GM23338 (cell line): ENCODE data around the gene SEMA4A. TPM values are rescaled to one million over a fixed set of nuclear protein-coding genes. Genes with fewer than 3 reads are reported as not detected.
"Not testable (repeated sequence)": the region's sequence is repeated elsewhere in the genome, so short reads cannot be mapped to it uniquely, and the experiment has no call there.

Experiments
- ATAC-seq: fragments of 200-7000 bp; cut with Tn5 transposase; 3 replicates; pipeline ENCODE4 v1.9.1; 2020
- DNase-seq: peaks from one replicate; pipeline ENCODE4 v3.0.0-alpha.2; 2015; ENCODE audit warnings: low spot score
- H2AFZ ChIP-seq: fragments of 200-600 bp; sonication (generic); 2 replicates; pipeline ENCODE4 v1.8.0; 2016; ENCODE audit warnings: antibody characterized with exemption, mild to moderate bottlenecking, moderate library complexity
- H3F3A ChIP-seq: fragments of 200-600 bp; sonication (generic); replicated peaks from 2 replicates; pipeline ENCODE4 v1.8.0; 2017; ENCODE audit warnings: antibody characterized with exemption, mixed run types, low read depth
- H3K27ac ChIP-seq: fragments of 200-600 bp; sonication (generic); 2 replicates; pipeline ENCODE4 v1.6.1; 2016; ENCODE audit warnings: low read depth
- H3K27me3 ChIP-seq: fragments of 200-600 bp; sonication (generic); 2 replicates; pipeline ENCODE4 v1.8.0; 2016; ENCODE audit warnings: mild to moderate bottlenecking, mixed run types, moderate library complexity; ENCODE audit not compliant: insufficient read depth
- H3K36me3 ChIP-seq: fragments of 200-600 bp; sonication (generic); 2 replicates; pipeline ENCODE4 v1.8.0; 2016; ENCODE audit warnings: mild to moderate bottlenecking; ENCODE audit not compliant: insufficient read depth
- H3K4me1 ChIP-seq: fragments of 200-600 bp; sonication (generic); 2 replicates; pipeline ENCODE4 v1.8.0; 2016; ENCODE audit warnings: mild to moderate bottlenecking, moderate library complexity; ENCODE audit not compliant: insufficient read depth
- H3K4me2 ChIP-seq: fragments of 200-600 bp; sonication (generic); 2 replicates; pipeline ENCODE4 v1.7.1; 2017; ENCODE audit warnings: mixed run types
- H3K4me3 ChIP-seq: fragments of 200-600 bp; sonication (generic); 2 replicates; pipeline ENCODE4 v1.6.1; 2016; ENCODE audit warnings: mixed run types
- H3K79me2 ChIP-seq: fragments of 200-600 bp; sonication (generic); replicated peaks from 2 replicates; pipeline ENCODE4 v1.8.0; 2017; ENCODE audit warnings: mild to moderate bottlenecking; ENCODE audit not compliant: insufficient read depth
- H3K9me2 ChIP-seq: fragments of 200-600 bp; sonication (generic); 2 replicates; pipeline ENCODE4 v1.8.0; 2017; ENCODE audit not compliant: insufficient read depth
- H4K20me1 ChIP-seq: fragments of 200-600 bp; sonication (generic); replicated peaks from 2 replicates; pipeline ENCODE4 v1.8.0; 2017; ENCODE audit warnings: mild to moderate bottlenecking; ENCODE audit not compliant: insufficient read depth
- H3K27ac Mint-ChIP-seq: 2 replicates; pipeline ENCODE4 v1.8.0; 2020; ENCODE audit warnings: inconsistent platforms, mild to moderate bottlenecking, moderate library complexity, mixed read lengths
- H3K27me3 Mint-ChIP-seq: 3 replicates; pipeline ENCODE4 v1.8.0; 2022; ENCODE audit warnings: low read depth, mild to moderate bottlenecking, moderate library complexity, mixed read lengths, inconsistent platforms; ENCODE audit not compliant: insufficient read depth, poor library complexity
- H3K36me3 Mint-ChIP-seq: 3 replicates; pipeline ENCODE4 v1.8.0; 2021; ENCODE audit warnings: low read depth, mild to moderate bottlenecking, inconsistent platforms, moderate library complexity, mixed read lengths
- H3K4me1 Mint-ChIP-seq: 3 replicates; pipeline ENCODE4 v1.8.0; 2020; ENCODE audit warnings: mild to moderate bottlenecking, inconsistent platforms, mixed read lengths
- H3K4me3 Mint-ChIP-seq: 3 replicates; pipeline ENCODE4 v1.8.0; 2021; ENCODE audit warnings: moderate library complexity, mild to moderate bottlenecking, inconsistent platforms, mixed read lengths
- H3K9me3 Mint-ChIP-seq: 3 replicates; pipeline ENCODE4 v1.8.0; 2020; ENCODE audit warnings: moderate library complexity, mild to moderate bottlenecking, inconsistent platforms, mixed read lengths
- JUNB ChIP-seq: IDR thresholded peaks from one replicate; pipeline ENCODE4 v1.6.1; 2016; ENCODE audit warnings: antibody characterized with exemption; ENCODE audit not compliant: unreplicated experiment
- STAT1 ChIP-seq: IDR thresholded peaks from one replicate; pipeline ENCODE4 v1.6.1; 2016; ENCODE audit warnings: antibody characterized with exemption; ENCODE audit not compliant: unreplicated experiment
- ZNF114 ChIP-seq: fragments of 250-450 bp; sonication (Bioruptor Pico); IDR thresholded peaks from 2 replicates; pipeline ENCODE4 v1.5.0; 2020; ENCODE audit warnings: mild to moderate bottlenecking, moderate library complexity
- polyA plus RNA-seq: library from polyadenylated mRNA; unstranded; fragments of >200 nt; fragmentation: Nextera tagmentation; extraction: Ambion mirVana; gene quantifications from 2 replicates; pipeline ENCODE4 v1.2.1, GENCODE V29; 2016
- total RNA-seq: library from RNA; depleted of rRNA; stranded (reverse); fragments of >200 nt; shearing (Covaris generic); gene quantifications from 2 replicates; pipeline ENCODE4 v1.2.3, GENCODE V29; 2014
- TF ChIP-seq, protein P1 (sequence below): fragments of 250-450 bp; sonication (Bioruptor Pico); IDR thresholded peaks from 2 replicates; pipeline ENCODE4 v1.5.0; 2020; ENCODE audit warnings: mild to moderate bottlenecking, moderate library complexity
- TF ChIP-seq, protein P2 (sequence below): IDR thresholded peaks from one replicate; pipeline ENCODE4 v1.6.1; 2018; ENCODE audit warnings: antibody characterized with exemption; ENCODE audit not compliant: unreplicated experiment

Gene SEMA4A
- total and polyA plus RNA-seq, 2 experiments from 2014 or later: 5.5 to 20.2 TPM

DNA sequence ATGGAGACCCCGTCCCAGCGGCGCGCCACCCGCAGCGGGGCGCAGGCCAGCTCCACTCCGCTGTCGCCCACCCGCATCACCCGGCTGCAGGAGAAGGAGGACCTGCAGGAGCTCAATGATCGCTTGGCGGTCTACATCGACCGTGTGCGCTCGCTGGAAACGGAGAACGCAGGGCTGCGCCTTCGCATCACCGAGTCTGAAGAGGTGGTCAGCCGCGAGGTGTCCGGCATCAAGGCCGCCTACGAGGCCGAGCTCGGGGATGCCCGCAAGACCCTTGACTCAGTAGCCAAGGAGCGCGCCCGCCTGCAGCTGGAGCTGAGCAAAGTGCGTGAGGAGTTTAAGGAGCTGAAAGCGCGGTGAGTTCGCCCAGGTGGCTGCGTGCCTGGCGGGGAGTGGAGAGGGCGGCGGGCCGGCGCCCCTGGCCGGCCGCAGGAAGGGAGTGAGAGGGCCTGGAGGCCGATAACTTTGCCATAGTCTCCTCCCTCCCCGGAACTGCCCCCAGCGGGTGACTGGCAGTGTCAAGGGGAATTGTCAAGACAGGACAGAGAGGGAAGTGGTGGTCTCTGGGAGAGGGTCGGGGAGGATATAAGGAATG lies 38.4 kb upstream of the SEMA4A start (continued):
- TF ChIP-seq, protein P1, sequence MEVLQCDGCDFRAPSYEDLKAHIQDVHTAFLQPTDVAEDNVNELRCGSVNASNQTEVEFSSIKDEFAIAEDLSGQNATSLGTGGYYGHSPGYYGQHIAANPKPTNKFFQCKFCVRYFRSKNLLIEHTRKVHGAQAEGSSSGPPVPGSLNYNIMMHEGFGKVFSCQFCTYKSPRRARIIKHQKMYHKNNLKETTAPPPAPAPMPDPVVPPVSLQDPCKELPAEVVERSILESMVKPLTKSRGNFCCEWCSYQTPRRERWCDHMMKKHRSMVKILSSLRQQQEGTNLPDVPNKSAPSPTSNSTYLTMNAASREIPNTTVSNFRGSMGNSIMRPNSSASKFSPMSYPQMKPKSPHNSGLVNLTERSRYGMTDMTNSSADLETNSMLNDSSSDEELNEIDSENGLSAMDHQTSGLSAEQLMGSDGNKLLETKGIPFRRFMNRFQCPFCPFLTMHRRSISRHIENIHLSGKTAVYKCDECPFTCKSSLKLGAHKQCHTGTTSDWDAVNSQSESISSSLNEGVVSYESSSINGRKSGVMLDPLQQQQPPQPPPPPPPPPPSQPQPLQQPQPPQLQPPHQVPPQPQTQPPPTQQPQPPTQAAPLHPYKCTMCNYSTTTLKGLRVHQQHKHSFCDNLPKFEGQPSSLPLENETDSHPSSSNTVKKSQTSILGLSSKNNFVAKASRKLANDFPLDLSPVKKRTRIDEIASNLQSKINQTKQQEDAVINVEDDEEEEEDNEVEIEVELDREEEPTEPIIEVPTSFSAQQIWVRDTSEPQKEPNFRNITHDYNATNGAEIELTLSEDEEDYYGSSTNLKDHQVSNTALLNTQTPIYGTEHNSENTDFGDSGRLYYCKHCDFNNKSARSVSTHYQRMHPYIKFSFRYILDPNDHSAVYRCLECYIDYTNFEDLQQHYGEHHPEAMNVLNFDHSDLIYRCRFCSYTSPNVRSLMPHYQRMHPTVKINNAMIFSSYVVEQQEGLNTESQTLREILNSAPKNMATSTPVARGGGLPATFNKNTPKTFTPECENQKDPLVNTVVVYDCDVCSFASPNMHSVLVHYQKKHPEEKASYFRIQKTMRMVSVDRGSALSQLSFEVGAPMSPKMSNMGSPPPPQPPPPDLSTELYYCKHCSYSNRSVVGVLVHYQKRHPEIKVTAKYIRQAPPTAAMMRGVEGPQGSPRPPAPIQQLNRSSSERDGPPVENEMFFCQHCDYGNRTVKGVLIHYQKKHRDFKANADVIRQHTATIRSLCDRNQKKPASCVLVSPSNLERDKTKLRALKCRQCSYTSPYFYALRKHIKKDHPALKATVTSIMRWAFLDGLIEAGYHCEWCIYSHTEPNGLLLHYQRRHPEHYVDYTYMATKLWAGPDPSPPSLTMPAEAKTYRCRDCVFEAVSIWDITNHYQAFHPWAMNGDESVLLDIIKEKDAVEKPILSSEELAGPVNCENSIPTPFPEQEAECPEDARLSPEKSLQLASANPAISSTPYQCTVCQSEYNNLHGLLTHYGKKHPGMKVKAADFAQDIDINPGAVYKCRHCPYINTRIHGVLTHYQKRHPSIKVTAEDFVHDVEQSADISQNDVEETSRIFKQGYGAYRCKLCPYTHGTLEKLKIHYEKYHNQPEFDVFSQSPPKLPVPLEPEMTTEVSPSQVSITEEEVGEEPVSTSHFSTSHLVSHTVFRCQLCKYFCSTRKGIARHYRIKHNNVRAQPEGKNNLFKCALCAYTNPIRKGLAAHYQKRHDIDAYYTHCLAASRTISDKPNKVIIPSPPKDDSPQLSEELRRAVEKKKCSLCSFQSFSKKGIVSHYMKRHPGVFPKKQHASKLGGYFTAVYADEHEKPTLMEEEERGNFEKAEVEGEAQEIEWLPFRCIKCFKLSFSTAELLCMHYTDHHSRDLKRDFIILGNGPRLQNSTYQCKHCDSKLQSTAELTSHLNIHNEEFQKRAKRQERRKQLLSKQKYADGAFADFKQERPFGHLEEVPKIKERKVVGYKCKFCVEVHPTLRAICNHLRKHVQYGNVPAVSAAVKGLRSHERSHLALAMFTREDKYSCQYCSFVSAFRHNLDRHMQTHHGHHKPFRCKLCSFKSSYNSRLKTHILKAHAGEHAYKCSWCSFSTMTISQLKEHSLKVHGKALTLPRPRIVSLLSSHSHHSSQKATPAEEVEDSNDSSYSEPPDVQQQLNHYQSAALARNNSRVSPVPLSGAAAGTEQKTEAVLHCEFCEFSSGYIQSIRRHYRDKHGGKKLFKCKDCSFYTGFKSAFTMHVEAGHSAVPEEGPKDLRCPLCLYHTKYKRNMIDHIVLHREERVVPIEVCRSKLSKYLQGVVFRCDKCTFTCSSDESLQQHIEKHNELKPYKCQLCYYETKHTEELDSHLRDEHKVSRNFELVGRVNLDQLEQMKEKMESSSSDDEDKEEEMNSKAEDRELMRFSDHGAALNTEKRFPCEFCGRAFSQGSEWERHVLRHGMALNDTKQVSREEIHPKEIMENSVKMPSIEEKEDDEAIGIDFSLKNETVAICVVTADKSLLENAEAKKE (CRISPR knock-in tag): no peak
- no peak for TF ChIP-seq STAT1
- no peak for TF ChIP-seq JUNB

DNA sequence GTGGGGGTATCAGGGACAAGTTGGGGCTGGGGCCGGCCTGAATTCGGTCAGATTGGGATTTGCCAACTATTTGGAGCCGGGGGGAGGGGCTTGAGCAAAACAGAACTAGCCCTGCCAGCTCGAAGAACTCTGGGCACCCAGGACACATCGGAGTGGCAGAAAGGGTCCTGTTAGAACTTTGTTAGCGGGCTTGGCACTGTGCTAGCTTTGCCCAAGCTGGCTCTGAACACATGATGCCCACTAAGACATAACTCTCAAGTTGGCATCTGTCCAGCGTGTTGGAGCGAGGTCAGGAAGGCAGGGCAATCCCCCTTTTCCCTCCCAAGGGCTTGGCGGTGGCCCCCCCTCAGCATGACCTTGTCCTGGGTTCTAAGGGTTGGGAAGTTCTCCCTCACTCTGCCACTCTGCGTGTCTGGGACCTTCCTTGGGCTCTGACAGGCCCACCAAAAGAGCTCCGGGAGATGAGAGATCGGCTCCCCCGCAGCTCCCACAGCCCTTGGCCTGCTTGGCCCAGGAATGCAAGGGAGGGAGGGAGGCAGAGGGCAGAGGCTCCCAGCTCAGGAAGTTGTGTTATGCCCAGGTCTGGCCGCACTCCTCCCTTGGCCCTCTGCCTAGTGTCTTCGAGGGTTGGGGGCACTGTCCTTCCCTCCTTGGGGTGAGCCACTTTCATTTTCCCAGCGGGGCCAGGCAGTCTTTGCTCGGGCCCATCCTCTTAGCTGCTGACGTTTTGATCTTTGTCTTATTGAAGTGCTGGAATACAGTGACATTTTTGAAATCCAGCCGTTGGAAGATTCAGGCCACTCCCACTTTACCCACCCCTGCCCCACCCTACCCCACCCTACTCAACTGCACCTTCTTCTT lies 37.6 kb upstream of the SEMA4A start:
- 0 out of 2 replicates have a peak, but pooled peaks cover 16% of the 10 kb centered on the region for H3F3A ChIP-seq
- ATAC-seq: peak; percentile 54
- peaks cover 12% of the 10 kb centered on the region; the same call in 1 of the 2 replicates for H3K27me3 ChIP-seq
- no peaks in the 10 kb centered on the region for H3K9me3 Mint-ChIP-seq
- H3K4me1 ChIP-seq: peaks cover 21% of the 10 kb centered on the region
- H3K4me1 Mint-ChIP-seq: peaks cover 39% of the 10 kb centered on the region
- H3K27ac Mint-ChIP-seq: no peak overlapping the region
- no peaks in the 10 kb centered on the region; the same call in 1 of the 2 replicates for H4K20me1 ChIP-seq
- no peak overlapping the region for H3K27ac ChIP-seq
- H3K79me2 ChIP-seq: peaks cover 29% of the 10 kb centered on the region
- H3K4me3 Mint-ChIP-seq: peak overlapping the region; percentile 90
- no peaks in the 10 kb centered on the region for H3K9me2 ChIP-seq
- TF ChIP-seq STAT1: no peak
- TF ChIP-seq ZNF114: no peak
- TF ChIP-seq, protein P2, sequence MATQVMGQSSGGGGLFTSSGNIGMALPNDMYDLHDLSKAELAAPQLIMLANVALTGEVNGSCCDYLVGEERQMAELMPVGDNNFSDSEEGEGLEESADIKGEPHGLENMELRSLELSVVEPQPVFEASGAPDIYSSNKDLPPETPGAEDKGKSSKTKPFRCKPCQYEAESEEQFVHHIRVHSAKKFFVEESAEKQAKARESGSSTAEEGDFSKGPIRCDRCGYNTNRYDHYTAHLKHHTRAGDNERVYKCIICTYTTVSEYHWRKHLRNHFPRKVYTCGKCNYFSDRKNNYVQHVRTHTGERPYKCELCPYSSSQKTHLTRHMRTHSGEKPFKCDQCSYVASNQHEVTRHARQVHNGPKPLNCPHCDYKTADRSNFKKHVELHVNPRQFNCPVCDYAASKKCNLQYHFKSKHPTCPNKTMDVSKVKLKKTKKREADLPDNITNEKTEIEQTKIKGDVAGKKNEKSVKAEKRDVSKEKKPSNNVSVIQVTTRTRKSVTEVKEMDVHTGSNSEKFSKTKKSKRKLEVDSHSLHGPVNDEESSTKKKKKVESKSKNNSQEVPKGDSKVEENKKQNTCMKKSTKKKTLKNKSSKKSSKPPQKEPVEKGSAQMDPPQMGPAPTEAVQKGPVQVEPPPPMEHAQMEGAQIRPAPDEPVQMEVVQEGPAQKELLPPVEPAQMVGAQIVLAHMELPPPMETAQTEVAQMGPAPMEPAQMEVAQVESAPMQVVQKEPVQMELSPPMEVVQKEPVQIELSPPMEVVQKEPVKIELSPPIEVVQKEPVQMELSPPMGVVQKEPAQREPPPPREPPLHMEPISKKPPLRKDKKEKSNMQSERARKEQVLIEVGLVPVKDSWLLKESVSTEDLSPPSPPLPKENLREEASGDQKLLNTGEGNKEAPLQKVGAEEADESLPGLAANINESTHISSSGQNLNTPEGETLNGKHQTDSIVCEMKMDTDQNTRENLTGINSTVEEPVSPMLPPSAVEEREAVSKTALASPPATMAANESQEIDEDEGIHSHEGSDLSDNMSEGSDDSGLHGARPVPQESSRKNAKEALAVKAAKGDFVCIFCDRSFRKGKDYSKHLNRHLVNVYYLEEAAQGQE: no peak
- no peak overlapping the region for H2AFZ ChIP-seq
- H3K27me3 Mint-ChIP-seq: peaks cover 39% of the 10 kb centered on the region
- H3K36me3 Mint-ChIP-seq: no peaks in the 10 kb centered on the region
- peak overlapping the region; percentile 99 for H3K4me3 ChIP-seq
- H3K4me2 ChIP-seq: peak overlapping the region; percentile 99
- peak; percentile 81 for DNase-seq
- no peaks in the 10 kb centered on the region for H3K36me3 ChIP-seq

DNA sequence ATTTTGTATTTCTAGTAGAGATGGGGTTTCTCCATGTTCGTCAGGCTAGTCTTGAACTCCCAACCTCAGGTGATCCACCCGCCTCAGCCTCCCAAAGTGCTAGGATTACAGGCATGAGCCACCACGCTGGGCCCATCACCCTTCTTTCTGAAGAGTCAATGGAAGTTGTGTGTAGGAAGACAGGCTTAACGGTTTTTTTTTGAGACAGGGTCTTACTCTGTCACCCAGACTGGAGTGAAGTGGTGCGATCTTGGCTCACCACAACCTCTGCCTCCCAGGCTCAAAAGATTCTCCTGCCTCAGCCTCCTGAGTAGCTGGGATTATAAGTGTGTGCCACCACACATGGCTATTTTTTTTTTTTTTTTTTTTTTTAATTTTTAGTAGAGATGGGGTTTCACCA lies 36.7 kb upstream of the SEMA4A start:
- Histone ChIP-seq H3K79me2 (peaks cover 29% of the 10 kb centered on the region), H3F3A (0 out of 2 replicates have a peak, but pooled peaks cover 16% of the 10 kb centered on the region), H3K4me1 (peaks cover 25% of the 10 kb centered on the region), H3K27me3 (peaks cover 12% of the 10 kb centered on the region; the same call in 1 of the 2 replicates), H3K4me2 (peak overlapping the region; percentile 99; the same call in 1 of the 2 replicates)
- H3K4me3 Mint-ChIP-seq: peak overlapping the region; percentile 90; the same call in 1 of the 3 replicates
- H2AFZ ChIP-seq, H3K9me3 Mint-ChIP-seq, H3K4me3 ChIP-seq, H4K20me1 ChIP-seq, H3K9me2 ChIP-seq, H3K27ac ChIP-seq, H3K36me3 Mint-ChIP-seq, ATAC-seq, DNase-seq, H3K36me3 ChIP-seq, H3K27ac Mint-ChIP-seq: not testable (repeated sequence)
- H3K27me3 Mint-ChIP-seq: peaks cover 44% of the 10 kb centered on the region
- peaks cover 47% of the 10 kb centered on the region for H3K4me1 Mint-ChIP-seq
